PC-3 (cell line): ENCODE measurements around the gene CRB2. TPM values are rescaled to one million over a fixed set of nuclear protein-coding genes. Genes with fewer than 3 reads are reported as not detected.

Experiments
- ATAC-seq: fragments of 200-7000 bp; cut with Tn5 transposase; 2 replicates; pipeline ENCODE4 v1.9.1; 2020; ENCODE audit warnings: mild to moderate bottlenecking, moderate library complexity
- BruUV-seq: library from RNA; stranded (reverse); fragments of 400-500 nt; replicated peaks from 2 replicates; lab custom pipeline; 2021; lab: Mats Ljungman, UMichigan
- CTCF ChIA-PET: fragments of 300-600 bp; sonication (Branson Sonifier 250); formaldehyde crosslinking; loops from one replicate; lab custom pipeline; 2022; ENCODE audit warnings: antibody characterized with exemption; lab: Charles Lee
- POLR2A ChIA-PET: fragments of 300-600 bp; sonication (Branson Sonifier 250); formaldehyde crosslinking; loops from one replicate; lab custom pipeline; 2022; ENCODE audit warnings: antibody characterized with exemption; ENCODE audit not compliant: unreplicated experiment; lab: Charles Lee
- DNase-seq: peaks from one replicate; pipeline ENCODE4 v3.0.0-alpha.2; 2015
- H2AFZ ChIP-seq: fragments of 300-600 bp; sonication (generic); 2 replicates; pipeline ENCODE4 v1.6.0; 2016; ENCODE audit warnings: antibody characterized with exemption, low read length
- H3F3A ChIP-seq: fragments of 300-600 bp; sonication (generic); one replicate; pipeline ENCODE4 v1.6.0; 2017; ENCODE audit warnings: antibody characterized with exemption, low read length, control low read depth, mild to moderate bottlenecking; ENCODE audit not compliant: unreplicated experiment
- H3K27ac ChIP-seq: fragments of 300-600 bp; sonication (generic); 2 replicates; pipeline ENCODE4 v1.5.1; 2016; ENCODE audit warnings: mild to moderate bottlenecking, low read length
- H3K27me3 ChIP-seq: fragments of 300-600 bp; sonication (generic); 2 replicates; pipeline ENCODE4 v1.6.1; 2016; ENCODE audit warnings: low read length, mixed read lengths
- H3K36me3 ChIP-seq: fragments of 300-600 bp; sonication (generic); 2 replicates; pipeline ENCODE4 v1.6.1; 2016; ENCODE audit warnings: low read depth, mixed run types, low read length, mixed read lengths
- H3K4me1 ChIP-seq: fragments of 300-600 bp; sonication (generic); 2 replicates; pipeline ENCODE4 v1.5.1; 2016; ENCODE audit warnings: low read length; ENCODE audit not compliant: insufficient read depth
- H3K4me2 ChIP-seq: fragments of 300-600 bp; sonication (generic); 2 replicates; pipeline ENCODE4 v1.6.0; 2016; ENCODE audit warnings: low read length
- H3K4me3 ChIP-seq: fragments of 300-600 bp; sonication (generic); 2 replicates; pipeline ENCODE4 v1.5.1; 2016; ENCODE audit warnings: mild to moderate bottlenecking, low read length, mixed read lengths
- H3K79me2 ChIP-seq: fragments of 300-600 bp; sonication (generic); 2 replicates; pipeline ENCODE4 v1.6.1; 2017; ENCODE audit warnings: low read length, mixed read lengths
- H3K9ac ChIP-seq: fragments of 300-600 bp; sonication (generic); 2 replicates; pipeline ENCODE4 v1.6.0; 2016; ENCODE audit warnings: mild to moderate bottlenecking, low read length
- H3K9me2 ChIP-seq: fragments of 300-600 bp; sonication (generic); replicated peaks from 2 replicates; pipeline ENCODE4 v1.6.1; 2016; ENCODE audit warnings: mixed run types, low read length, mixed read lengths
- H3K9me3 ChIP-seq: fragments of 300-600 bp; sonication (generic); 2 replicates; pipeline ENCODE4 v1.6.1; 2016; ENCODE audit warnings: low read length, mixed read lengths
- H4K20me1 ChIP-seq: fragments of 300-600 bp; sonication (generic); 2 replicates; pipeline ENCODE4 v1.6.1; 2016; ENCODE audit warnings: low read length, mixed read lengths
- CTCF ChIP-seq: fragments of 300-600 bp; sonication (generic); conservative IDR thresholded peaks from 2 replicates; pipeline ENCODE4 v1.5.1; 2017; ENCODE audit warnings: antibody characterized with exemption, low read depth, mild to moderate bottlenecking, low read length
- EZH2 ChIP-seq: fragments of 300-600 bp; sonication (generic); IDR thresholded peaks from one replicate; pipeline ENCODE4 v1.6.1; 2017; ENCODE audit warnings: antibody characterized with exemption, mild to moderate bottlenecking, low read length; ENCODE audit not compliant: unreplicated experiment
- EZH2phosphoT487 ChIP-seq: fragments of 300-600 bp; sonication (generic); IDR thresholded peaks from 2 replicates; pipeline ENCODE4 v1.6.1; 2018; ENCODE audit warnings: mild to moderate bottlenecking, antibody characterized with exemption, low read length, borderline replicate concordance
- intact Hi-C: fragments of 100-400 bp; cut with micrococcal nuclease; formaldehyde crosslinking; loops from 2 replicates; pipeline ENCODE4 v1.9.0; 2023
- total RNA-seq: library from RNA; depleted of rRNA; stranded (reverse); fragments of >200 nt; gene quantifications from 2 replicates; pipeline ENCODE4 v1.2.3, GENCODE V29; 2014

Gene CRB2
- total RNA-seq, 1 experiment from 2014 or later, result not detected

DNA sequence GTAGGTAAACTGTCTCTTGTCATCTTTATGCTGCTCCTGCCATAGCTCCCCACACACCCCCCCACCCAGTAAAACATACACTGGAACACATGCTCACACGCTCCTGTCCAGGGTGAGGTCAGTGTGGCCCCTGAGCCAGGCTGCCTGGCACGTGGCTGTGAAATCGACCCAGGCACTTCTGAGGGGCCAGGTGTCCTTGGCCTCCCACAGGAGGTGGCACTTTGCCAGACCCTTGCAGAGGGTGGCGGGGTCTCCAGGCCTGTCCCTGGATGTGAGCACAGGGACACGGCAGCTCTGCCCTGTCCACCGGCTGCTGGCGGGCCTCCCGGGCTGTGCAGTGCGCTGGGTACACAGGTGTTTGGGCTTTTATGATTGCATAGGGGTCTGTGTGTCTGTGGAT is 10.0 kb upstream of the CRB2 start:
- intact Hi-C loops, result no loop called here
- no peaks in the 10 kb centered on the region for H3K9me2 ChIP-seq
- H3K79me2 ChIP-seq, result no peaks in the 10 kb centered on the region
- H3F3A ChIP-seq, result no peaks in the 10 kb centered on the region
- no peaks in the 10 kb centered on the region for H3K4me1 ChIP-seq
- no peak overlapping the region for H3K4me3 ChIP-seq
- no TSS peak for BruUV-seq
- no peak overlapping the region for H3K9ac ChIP-seq
- TF ChIP-seq EZH2 (no peak), CTCF (no peak), EZH2phosphoT487 (no peak)
- H3K9me3 ChIP-seq, result no peaks in the 10 kb centered on the region
- H4K20me1 ChIP-seq, result no peaks in the 10 kb centered on the region
- DNase-seq, result no peak
- no peaks in the 10 kb centered on the region for H3K27me3 ChIP-seq
- POLR2A ChIA-PET, result no interaction called here
- no peak overlapping the region for H3K4me2 ChIP-seq
- no peak overlapping the region for H2AFZ ChIP-seq
- ATAC-seq, result no peak
- no peak overlapping the region for H3K27ac ChIP-seq
- CTCF ChIA-PET, result no interaction called here
- no peaks in the 10 kb centered on the region for H3K36me3 ChIP-seq

DNA sequence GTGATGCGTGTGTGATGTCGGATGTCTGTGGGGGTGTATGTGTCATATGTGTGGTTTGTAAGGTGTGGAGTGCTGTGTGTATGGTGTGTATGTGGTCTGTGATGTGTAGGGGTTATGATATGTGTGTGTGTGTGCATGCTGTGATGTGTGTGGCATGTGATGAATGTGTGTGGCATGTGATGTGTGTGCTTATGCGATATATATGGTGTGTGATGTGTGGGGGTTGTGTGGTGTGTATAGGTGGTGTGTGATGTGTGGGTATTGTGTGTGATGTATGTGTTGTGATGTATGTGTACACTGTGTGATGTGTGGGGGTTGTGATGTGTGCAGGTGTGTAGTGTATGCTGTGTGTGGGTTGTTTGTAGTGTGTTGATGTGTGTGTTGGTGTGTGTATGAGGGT is 9.2 kb upstream of the CRB2 start:
- ChIA-PET CTCF (no interaction called here), POLR2A (no interaction called here)
- no peak for ATAC-seq
- H3K27me3 ChIP-seq, result no peaks in the 10 kb centered on the region
- intact Hi-C loops, result no loop called here
- TF ChIP-seq EZH2 (no peak), CTCF (no peak), EZH2phosphoT487 (no peak)
- no peaks in the 10 kb centered on the region for H3F3A ChIP-seq
- no peak overlapping the region for H3K27ac ChIP-seq
- no TSS peak for BruUV-seq
- no peaks in the 10 kb centered on the region for H3K36me3 ChIP-seq
- no peak overlapping the region for H3K4me3 ChIP-seq
- no peaks in the 10 kb centered on the region for H3K79me2 ChIP-seq
- H3K9me3 ChIP-seq, result no peaks in the 10 kb centered on the region
- no peak overlapping the region for H3K4me2 ChIP-seq
- H3K4me1 ChIP-seq, result no peaks in the 10 kb centered on the region
- no peak overlapping the region for H3K9ac ChIP-seq
- no peaks in the 10 kb centered on the region for H4K20me1 ChIP-seq
- DNase-seq, result no peak
- no peaks in the 10 kb centered on the region for H3K9me2 ChIP-seq
- H2AFZ ChIP-seq, result no peak overlapping the region

- no peaks in the 10 kb centered on the region for H3K79me2 ChIP-seq
- no peak overlapping the region for H3K27ac ChIP-seq
- H3K4me1 ChIP-seq, result no peaks in the 10 kb centered on the region
- no peaks in the 10 kb centered on the region for H3K9me2 ChIP-seq
- ATAC-seq (no peak), DNase-seq (no peak)
- CTCF ChIA-PET, result no interaction called here
- H3K4me2 ChIP-seq, result peak overlapping the region; percentile 31; the same call in 1 of the 2 replicates
- POLR2A ChIA-PET, result no interaction called here
- no peaks in the 10 kb centered on the region for H4K20me1 ChIP-seq
- H3K4me3 ChIP-seq, result no peak overlapping the region
- BruUV-seq, result no TSS peak
- intact Hi-C loops, result loop anchor here (2.0 kb wide), 1 partner anchor 265 kb away; no protein-coding TSS in a partner anchor
- TF ChIP-seq EZH2phosphoT487 (no peak), EZH2 (no peak), CTCF (no peak)
- no peak overlapping the region for H3K9ac ChIP-seq
- no peak overlapping the region for H2AFZ ChIP-seq
- no peaks in the 10 kb centered on the region for H3K36me3 ChIP-seq
- no peaks in the 10 kb centered on the region for H3F3A ChIP-seq
- no peaks in the 10 kb centered on the region for H3K27me3 ChIP-seq
- H3K9me3 ChIP-seq, result no peaks in the 10 kb centered on the region
Measured at GRCh38 chr9:123347289-123348060, 8.5 kb upstream of the CRB2 start.
